PFSK-1 (cell line): Measurements from ENCODE around the gene DNAH2.

Source experiments
- FOXP2 ChIP-seq: optimal IDR thresholded peaks from 2 replicates; pipeline ENCODE3; 2011; ENCODE audit warnings: borderline replicate concordance, control low read depth, inconsistent platforms; ENCODE audit not compliant: insufficient read depth; ENCODE audit errors: extremely low read length, extremely low read depth
- POLR2AphosphoS5 ChIP-seq: IDR thresholded peaks from 2 replicates; pipeline ENCODE4 v1.6.1; 2012; ENCODE audit warnings: low read depth, mild to moderate bottlenecking, control low read depth, low read length, moderate library complexity
- REST ChIP-seq, 2 experiments: IDR thresholded peaks; 2 replicates each; pipeline versions ENCODE4 v1.6.1 to v1.8.0; 2011 to 2012; ENCODE audit warnings: low read depth in 2 of 2, low read length in 2 of 2, control low read depth in 1 of 2, inconsistent platforms in 1 of 2, mild to moderate bottlenecking in 1 of 2, moderate library complexity in 1 of 2; ENCODE audit not compliant: insufficient read depth in 1 of 2
- SIN3A ChIP-seq: IDR thresholded peaks from 2 replicates; pipeline ENCODE4 v1.6.1; 2012; ENCODE audit warnings: mild to moderate bottlenecking, low read length, moderate library complexity, borderline replicate concordance; ENCODE audit not compliant: insufficient read depth
- TAF1 ChIP-seq: IDR thresholded peaks from 2 replicates; pipeline ENCODE4 v1.6.1; 2012; ENCODE audit warnings: low read length, control low read depth, borderline replicate concordance; ENCODE audit not compliant: insufficient read depth

DNAH2 gene

GRCh38 chr17:7729816-7730215 lies 12.3 kb downstream of the DNAH2 start:
- TF ChIP-seq TAF1 (no peak), POLR2AphosphoS5 (no peak), REST (IDR thresholded peaks at IDR 0.05; ENCODE audit: insufficient read depth in 1 of 2, low read depth in 2 of 2, low read length in 2 of 2) (no peak), FOXP2 (no peak), SIN3A (no peak)

- TF ChIP-seq REST (IDR thresholded peaks at IDR 0.05; ENCODE audit: insufficient read depth in 1 of 2, low read depth in 2 of 2, low read length in 2 of 2), result no peak
- TF ChIP-seq FOXP2, result no peak
- TF ChIP-seq TAF1, result no peak
- no peak for TF ChIP-seq POLR2AphosphoS5
- no peak for TF ChIP-seq SIN3A
These were observed 15.5 kb downstream of the DNAH2 start for GRCh38 chr17:7732981-7733539.

GRCh38 chr17:7737601-7738000 lies 20.1 kb downstream of the DNAH2 start:
- TF ChIP-seq REST (IDR thresholded peaks at IDR 0.05; ENCODE audit: insufficient read depth in 1 of 2, low read depth in 2 of 2, low read length in 2 of 2) (no peak), SIN3A (no peak), POLR2AphosphoS5 (no peak), FOXP2 (no peak), TAF1 (no peak)

- TF ChIP-seq POLR2AphosphoS5, result no peak
- TF ChIP-seq REST (IDR thresholded peaks at IDR 0.05; ENCODE audit: insufficient read depth in 1 of 2, low read depth in 2 of 2, low read length in 2 of 2), result no peak
- no peak for TF ChIP-seq SIN3A
- TF ChIP-seq TAF1, result no peak
- TF ChIP-seq FOXP2, result no peak
These were observed 22.2 kb downstream of the DNAH2 start for GRCh38 chr17:7739746-7740145.
